Ovary (tissue), 3 donors: ENCODE data around the gene PTPRU.

Experiments used
- EP300 ChIP-seq: sonication (generic); formaldehyde crosslinking; IDR thresholded peaks from one replicate; pipeline ENCODE4 v1.6.1; 2017; ENCODE audit warnings: antibody characterized with exemption
- POLR2A ChIP-seq: fragments of 450-650 bp; IDR thresholded peaks from one replicate; pipeline ENCODE4 v1.6.1; 2017; ENCODE audit warnings: antibody characterized with exemption, mild to moderate bottlenecking, moderate library complexity
- TF ChIP-seq, protein P1 (sequence below), 3 donors: fragments of 450-650 bp in 2 of 3; fragments of 200-600 bp in 1 of 3; IDR thresholded peaks; one replicate each; pipeline versions ENCODE4 v1.5.1 to v1.8.0; 2016 to 2022; ENCODE audit warnings: antibody characterized with exemption in 3 of 3, mild to moderate bottlenecking in 1 of 3
- donor health status: DM: no; HTN: no; CAD: no.

DNA sequence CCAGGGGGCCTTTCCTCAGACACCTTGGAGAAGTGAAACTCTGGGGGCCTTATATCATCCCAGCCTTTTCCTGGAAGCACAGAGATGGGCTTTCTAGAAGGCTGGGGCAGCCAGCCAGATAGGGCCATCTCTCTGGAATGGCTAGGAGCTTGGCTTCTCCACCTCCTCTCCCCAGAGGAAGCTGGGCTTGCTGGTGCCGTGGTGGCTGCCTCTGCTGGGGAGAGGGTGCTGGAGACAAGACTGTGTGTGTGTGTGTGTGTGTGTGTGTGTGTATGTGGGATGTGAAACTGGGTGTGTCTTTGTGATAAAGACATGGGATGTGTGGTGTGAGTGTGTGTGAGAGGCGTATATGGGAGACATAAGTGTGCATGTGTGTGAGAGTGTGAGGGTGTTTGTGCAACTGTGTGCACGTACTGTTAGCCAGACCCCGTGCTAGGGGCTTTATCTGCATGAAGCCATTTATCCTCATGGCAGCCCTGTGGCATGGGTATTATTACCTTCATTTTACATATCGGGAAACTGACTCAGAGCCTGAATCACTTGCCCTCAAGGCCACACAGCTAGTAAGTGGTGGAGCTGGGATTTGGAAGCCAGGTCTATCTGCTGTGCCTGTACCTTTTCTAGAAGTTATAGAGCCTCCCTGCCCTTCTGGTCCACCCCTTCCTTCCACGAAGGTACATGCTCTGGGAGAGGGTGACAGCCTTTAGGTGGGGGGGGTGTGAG is 44.2 kb downstream of the PTPRU start:
- TF ChIP-seq, protein P1, sequence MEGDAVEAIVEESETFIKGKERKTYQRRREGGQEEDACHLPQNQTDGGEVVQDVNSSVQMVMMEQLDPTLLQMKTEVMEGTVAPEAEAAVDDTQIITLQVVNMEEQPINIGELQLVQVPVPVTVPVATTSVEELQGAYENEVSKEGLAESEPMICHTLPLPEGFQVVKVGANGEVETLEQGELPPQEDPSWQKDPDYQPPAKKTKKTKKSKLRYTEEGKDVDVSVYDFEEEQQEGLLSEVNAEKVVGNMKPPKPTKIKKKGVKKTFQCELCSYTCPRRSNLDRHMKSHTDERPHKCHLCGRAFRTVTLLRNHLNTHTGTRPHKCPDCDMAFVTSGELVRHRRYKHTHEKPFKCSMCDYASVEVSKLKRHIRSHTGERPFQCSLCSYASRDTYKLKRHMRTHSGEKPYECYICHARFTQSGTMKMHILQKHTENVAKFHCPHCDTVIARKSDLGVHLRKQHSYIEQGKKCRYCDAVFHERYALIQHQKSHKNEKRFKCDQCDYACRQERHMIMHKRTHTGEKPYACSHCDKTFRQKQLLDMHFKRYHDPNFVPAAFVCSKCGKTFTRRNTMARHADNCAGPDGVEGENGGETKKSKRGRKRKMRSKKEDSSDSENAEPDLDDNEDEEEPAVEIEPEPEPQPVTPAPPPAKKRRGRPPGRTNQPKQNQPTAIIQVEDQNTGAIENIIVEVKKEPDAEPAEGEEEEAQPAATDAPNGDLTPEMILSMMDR (IDR thresholded peaks at IDR 0.05) = no peak
- TF ChIP-seq POLR2A = no peak
- no peak for TF ChIP-seq EP300
